GM23338 (cell line): ENCODE data around the gene BAAT. TPM values are rescaled to one million over a fixed set of nuclear protein-coding genes. Genes with fewer than 3 reads are reported as not detected.

Experiments used
- ATAC-seq: fragments of 200-7000 bp; cut with Tn5 transposase; 3 replicates; pipeline ENCODE4 v1.9.1; 2020
- DNase-seq: peaks from one replicate; pipeline ENCODE4 v3.0.0-alpha.2; 2015; ENCODE audit warnings: low spot score
- H2AFZ ChIP-seq: fragments of 200-600 bp; sonication (generic); 2 replicates; pipeline ENCODE4 v1.8.0; 2016; ENCODE audit warnings: antibody characterized with exemption, mild to moderate bottlenecking, moderate library complexity
- H3F3A ChIP-seq: fragments of 200-600 bp; sonication (generic); replicated peaks from 2 replicates; pipeline ENCODE4 v1.8.0; 2017; ENCODE audit warnings: antibody characterized with exemption, mixed run types, low read depth
- H3K27ac ChIP-seq: fragments of 200-600 bp; sonication (generic); 2 replicates; pipeline ENCODE4 v1.6.1; 2016; ENCODE audit warnings: low read depth
- H3K27me3 ChIP-seq: fragments of 200-600 bp; sonication (generic); 2 replicates; pipeline ENCODE4 v1.8.0; 2016; ENCODE audit warnings: mild to moderate bottlenecking, mixed run types, moderate library complexity; ENCODE audit not compliant: insufficient read depth
- H3K36me3 ChIP-seq: fragments of 200-600 bp; sonication (generic); 2 replicates; pipeline ENCODE4 v1.8.0; 2016; ENCODE audit warnings: mild to moderate bottlenecking; ENCODE audit not compliant: insufficient read depth
- H3K4me1 ChIP-seq: fragments of 200-600 bp; sonication (generic); 2 replicates; pipeline ENCODE4 v1.8.0; 2016; ENCODE audit warnings: mild to moderate bottlenecking, moderate library complexity; ENCODE audit not compliant: insufficient read depth
- H3K4me2 ChIP-seq: fragments of 200-600 bp; sonication (generic); 2 replicates; pipeline ENCODE4 v1.7.1; 2017; ENCODE audit warnings: mixed run types
- H3K4me3 ChIP-seq: fragments of 200-600 bp; sonication (generic); 2 replicates; pipeline ENCODE4 v1.6.1; 2016; ENCODE audit warnings: mixed run types
- H3K79me2 ChIP-seq: fragments of 200-600 bp; sonication (generic); replicated peaks from 2 replicates; pipeline ENCODE4 v1.8.0; 2017; ENCODE audit warnings: mild to moderate bottlenecking; ENCODE audit not compliant: insufficient read depth
- H3K9me2 ChIP-seq: fragments of 200-600 bp; sonication (generic); 2 replicates; pipeline ENCODE4 v1.8.0; 2017; ENCODE audit not compliant: insufficient read depth
- H4K20me1 ChIP-seq: fragments of 200-600 bp; sonication (generic); replicated peaks from 2 replicates; pipeline ENCODE4 v1.8.0; 2017; ENCODE audit warnings: mild to moderate bottlenecking; ENCODE audit not compliant: insufficient read depth
- H3K27ac Mint-ChIP-seq: 2 replicates; pipeline ENCODE4 v1.8.0; 2020; ENCODE audit warnings: inconsistent platforms, mild to moderate bottlenecking, moderate library complexity, mixed read lengths
- H3K27me3 Mint-ChIP-seq: 3 replicates; pipeline ENCODE4 v1.8.0; 2022; ENCODE audit warnings: low read depth, mild to moderate bottlenecking, moderate library complexity, mixed read lengths, inconsistent platforms; ENCODE audit not compliant: insufficient read depth, poor library complexity
- H3K36me3 Mint-ChIP-seq: 3 replicates; pipeline ENCODE4 v1.8.0; 2021; ENCODE audit warnings: low read depth, mild to moderate bottlenecking, inconsistent platforms, moderate library complexity, mixed read lengths
- H3K4me1 Mint-ChIP-seq: 3 replicates; pipeline ENCODE4 v1.8.0; 2020; ENCODE audit warnings: mild to moderate bottlenecking, inconsistent platforms, mixed read lengths
- H3K4me3 Mint-ChIP-seq: 3 replicates; pipeline ENCODE4 v1.8.0; 2021; ENCODE audit warnings: moderate library complexity, mild to moderate bottlenecking, inconsistent platforms, mixed read lengths
- H3K9me3 Mint-ChIP-seq: 3 replicates; pipeline ENCODE4 v1.8.0; 2020; ENCODE audit warnings: moderate library complexity, mild to moderate bottlenecking, inconsistent platforms, mixed read lengths
- CREB1 ChIP-seq: fragments of 250-450 bp; sonication (Bioruptor Pico); IDR thresholded peaks from 2 replicates; pipeline ENCODE4 v1.5.0; 2020; ENCODE audit warnings: low read depth, mild to moderate bottlenecking, moderate library complexity
- EZH2 ChIP-seq: fragments of 200-600 bp; sonication (generic); IDR thresholded peaks from one replicate; pipeline ENCODE4 v1.8.0; 2017; ENCODE audit warnings: antibody characterized with exemption, mild to moderate bottlenecking, low read depth; ENCODE audit not compliant: unreplicated experiment
- EZH2phosphoT487 ChIP-seq: fragments of 200-600 bp; sonication (generic); IDR thresholded peaks from one replicate; pipeline ENCODE4 v1.8.1; 2018; ENCODE audit warnings: antibody characterized with exemption; ENCODE audit not compliant: unreplicated experiment
- JUNB ChIP-seq: IDR thresholded peaks from one replicate; pipeline ENCODE4 v1.6.1; 2016; ENCODE audit warnings: antibody characterized with exemption; ENCODE audit not compliant: unreplicated experiment
- STAT1 ChIP-seq: IDR thresholded peaks from one replicate; pipeline ENCODE4 v1.6.1; 2016; ENCODE audit warnings: antibody characterized with exemption; ENCODE audit not compliant: unreplicated experiment
- ZNF114 ChIP-seq: fragments of 250-450 bp; sonication (Bioruptor Pico); IDR thresholded peaks from 2 replicates; pipeline ENCODE4 v1.5.0; 2020; ENCODE audit warnings: mild to moderate bottlenecking, moderate library complexity
- polyA plus RNA-seq: library from polyadenylated mRNA; unstranded; fragments of >200 nt; fragmentation: Nextera tagmentation; extraction: Ambion mirVana; gene quantifications from 2 replicates; pipeline ENCODE4 v1.2.1, GENCODE V29; 2016
- total RNA-seq: library from RNA; depleted of rRNA; stranded (reverse); fragments of >200 nt; shearing (Covaris generic); gene quantifications from 2 replicates; pipeline ENCODE4 v1.2.3, GENCODE V29; 2014
- TF ChIP-seq, protein P1 (sequence below), 2 experiments: fragments of 200-600 bp in 1 of 2; sonication (generic) in 1 of 2; conservative IDR thresholded peaks; 2 replicates each; pipeline versions ENCODE4 v1.5.1 to v1.6.1; 2016 to 2017; ENCODE audit warnings: antibody characterized with exemption in 2 of 2, low read depth in 2 of 2, mild to moderate bottlenecking in 2 of 2, moderate library complexity in 1 of 2
- TF ChIP-seq, protein P2 (sequence below): IDR thresholded peaks from one replicate; pipeline ENCODE4 v1.6.1; 2018; ENCODE audit warnings: antibody characterized with exemption; ENCODE audit not compliant: unreplicated experiment
- TF ChIP-seq, protein P3 (sequence below): IDR thresholded peaks from 2 replicates; pipeline ENCODE4 v1.6.1; 2016; ENCODE audit warnings: antibody characterized with exemption

BAAT gene
- total and polyA plus RNA-seq, 2 experiments from 2014 or later, result 0.08 to 0.14 TPM

DNA sequence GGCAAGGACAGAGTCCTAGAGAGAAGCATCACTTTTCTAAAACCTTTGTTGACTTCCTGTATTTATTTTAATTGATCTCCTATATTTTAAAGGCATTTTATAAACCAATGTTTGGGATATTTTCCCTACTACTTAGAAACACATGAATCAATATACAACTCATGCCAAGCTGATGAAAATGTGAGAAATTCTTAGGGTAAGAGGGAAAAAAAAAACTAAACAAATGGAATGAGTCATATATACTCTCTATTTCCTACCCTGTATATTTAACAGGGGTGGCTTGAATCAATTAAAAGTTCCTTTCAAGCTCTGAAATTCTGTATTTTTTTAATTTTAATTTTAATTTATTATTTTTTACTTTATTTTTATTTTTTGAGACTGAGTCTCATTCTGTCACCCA, 19.6 kb downstream of the BAAT start:
- Histone ChIP-seq H3K4me2 (no peak overlapping the region), H3K9me2 (0 out of 2 replicates have a peak, but pooled peaks cover 6% of the 10 kb centered on the region), H3K4me1 (no peaks in the 10 kb centered on the region), H3K27me3 (no peaks in the 10 kb centered on the region), H3K27ac (no peak overlapping the region), H3K36me3 (no peaks in the 10 kb centered on the region), H3K4me3 (no peak overlapping the region), H2AFZ (no peak overlapping the region), H3K79me2 (no peaks in the 10 kb centered on the region), H3F3A (no peaks in the 10 kb centered on the region), H4K20me1 (no peaks in the 10 kb centered on the region)
- H3K9me3 Mint-ChIP-seq, result no peaks in the 10 kb centered on the region
- DNase-seq, result no peak
- no peak overlapping the region for H3K4me3 Mint-ChIP-seq
- TF ChIP-seq EZH2phosphoT487 (no peak), EZH2 (no peak)
- TF ChIP-seq, protein P1, sequence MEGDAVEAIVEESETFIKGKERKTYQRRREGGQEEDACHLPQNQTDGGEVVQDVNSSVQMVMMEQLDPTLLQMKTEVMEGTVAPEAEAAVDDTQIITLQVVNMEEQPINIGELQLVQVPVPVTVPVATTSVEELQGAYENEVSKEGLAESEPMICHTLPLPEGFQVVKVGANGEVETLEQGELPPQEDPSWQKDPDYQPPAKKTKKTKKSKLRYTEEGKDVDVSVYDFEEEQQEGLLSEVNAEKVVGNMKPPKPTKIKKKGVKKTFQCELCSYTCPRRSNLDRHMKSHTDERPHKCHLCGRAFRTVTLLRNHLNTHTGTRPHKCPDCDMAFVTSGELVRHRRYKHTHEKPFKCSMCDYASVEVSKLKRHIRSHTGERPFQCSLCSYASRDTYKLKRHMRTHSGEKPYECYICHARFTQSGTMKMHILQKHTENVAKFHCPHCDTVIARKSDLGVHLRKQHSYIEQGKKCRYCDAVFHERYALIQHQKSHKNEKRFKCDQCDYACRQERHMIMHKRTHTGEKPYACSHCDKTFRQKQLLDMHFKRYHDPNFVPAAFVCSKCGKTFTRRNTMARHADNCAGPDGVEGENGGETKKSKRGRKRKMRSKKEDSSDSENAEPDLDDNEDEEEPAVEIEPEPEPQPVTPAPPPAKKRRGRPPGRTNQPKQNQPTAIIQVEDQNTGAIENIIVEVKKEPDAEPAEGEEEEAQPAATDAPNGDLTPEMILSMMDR (conservative IDR thresholded peaks at IDR 0.05; ENCODE audit: low read depth in 2 of 2), result no peak
- H3K4me1 Mint-ChIP-seq, result peaks cover 5% of the 10 kb centered on the region; the same call in 1 of the 3 replicates
- H3K27me3 Mint-ChIP-seq, result no peaks in the 10 kb centered on the region
- H3K27ac Mint-ChIP-seq, result no peak overlapping the region
- no peak for ATAC-seq
- no peaks in the 10 kb centered on the region for H3K36me3 Mint-ChIP-seq

DNA sequence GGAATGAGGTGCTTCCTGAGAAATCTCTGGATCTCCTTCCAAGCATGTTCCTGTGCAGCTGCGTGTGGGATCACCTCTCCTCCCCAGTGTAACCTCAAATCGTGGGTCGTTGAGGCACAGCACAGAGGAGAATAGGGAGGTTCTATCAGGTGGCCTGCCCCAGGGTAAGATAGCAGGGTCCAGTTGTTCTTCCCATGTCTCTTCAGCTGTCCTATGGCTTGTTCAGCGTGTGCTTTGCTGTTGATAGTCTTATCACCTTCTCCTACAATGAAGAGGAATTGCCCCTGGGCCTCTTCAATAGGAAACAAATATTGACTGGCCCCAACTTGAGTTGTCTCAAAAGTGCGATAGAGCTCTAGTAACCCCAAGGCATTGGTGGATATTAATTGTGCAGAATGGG, 22.4 kb downstream of the BAAT start:
- H3K27ac Mint-ChIP-seq, result no peak overlapping the region
- H3K4me1 Mint-ChIP-seq, result no peaks in the 10 kb centered on the region
- Histone ChIP-seq H3K9me2 (peaks cover 15% of the 10 kb centered on the region; the same call in 1 of the 2 replicates), H3K79me2 (no peaks in the 10 kb centered on the region), H3K36me3 (no peaks in the 10 kb centered on the region), H3K27ac (no peak overlapping the region), H3K27me3 (no peaks in the 10 kb centered on the region), H3F3A (no peaks in the 10 kb centered on the region), H3K4me1 (no peaks in the 10 kb centered on the region), H4K20me1 (no peaks in the 10 kb centered on the region), H3K4me2 (no peak overlapping the region), H2AFZ (no peak overlapping the region), H3K4me3 (no peak overlapping the region)
- DNase-seq, result no peak
- no peak for ATAC-seq
- no peak overlapping the region for H3K4me3 Mint-ChIP-seq
- no peaks in the 10 kb centered on the region for H3K9me3 Mint-ChIP-seq
- no peaks in the 10 kb centered on the region for H3K27me3 Mint-ChIP-seq
- no peaks in the 10 kb centered on the region for H3K36me3 Mint-ChIP-seq
- TF ChIP-seq ZNF114 (CRISPR knock-in tag) (no peak), STAT1 (no peak), CREB1 (CRISPR knock-in tag) (no peak), EZH2phosphoT487 (no peak), JUNB (no peak)
- TF ChIP-seq, protein P2, sequence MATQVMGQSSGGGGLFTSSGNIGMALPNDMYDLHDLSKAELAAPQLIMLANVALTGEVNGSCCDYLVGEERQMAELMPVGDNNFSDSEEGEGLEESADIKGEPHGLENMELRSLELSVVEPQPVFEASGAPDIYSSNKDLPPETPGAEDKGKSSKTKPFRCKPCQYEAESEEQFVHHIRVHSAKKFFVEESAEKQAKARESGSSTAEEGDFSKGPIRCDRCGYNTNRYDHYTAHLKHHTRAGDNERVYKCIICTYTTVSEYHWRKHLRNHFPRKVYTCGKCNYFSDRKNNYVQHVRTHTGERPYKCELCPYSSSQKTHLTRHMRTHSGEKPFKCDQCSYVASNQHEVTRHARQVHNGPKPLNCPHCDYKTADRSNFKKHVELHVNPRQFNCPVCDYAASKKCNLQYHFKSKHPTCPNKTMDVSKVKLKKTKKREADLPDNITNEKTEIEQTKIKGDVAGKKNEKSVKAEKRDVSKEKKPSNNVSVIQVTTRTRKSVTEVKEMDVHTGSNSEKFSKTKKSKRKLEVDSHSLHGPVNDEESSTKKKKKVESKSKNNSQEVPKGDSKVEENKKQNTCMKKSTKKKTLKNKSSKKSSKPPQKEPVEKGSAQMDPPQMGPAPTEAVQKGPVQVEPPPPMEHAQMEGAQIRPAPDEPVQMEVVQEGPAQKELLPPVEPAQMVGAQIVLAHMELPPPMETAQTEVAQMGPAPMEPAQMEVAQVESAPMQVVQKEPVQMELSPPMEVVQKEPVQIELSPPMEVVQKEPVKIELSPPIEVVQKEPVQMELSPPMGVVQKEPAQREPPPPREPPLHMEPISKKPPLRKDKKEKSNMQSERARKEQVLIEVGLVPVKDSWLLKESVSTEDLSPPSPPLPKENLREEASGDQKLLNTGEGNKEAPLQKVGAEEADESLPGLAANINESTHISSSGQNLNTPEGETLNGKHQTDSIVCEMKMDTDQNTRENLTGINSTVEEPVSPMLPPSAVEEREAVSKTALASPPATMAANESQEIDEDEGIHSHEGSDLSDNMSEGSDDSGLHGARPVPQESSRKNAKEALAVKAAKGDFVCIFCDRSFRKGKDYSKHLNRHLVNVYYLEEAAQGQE, result no peak
- TF ChIP-seq, protein P1 (conservative IDR thresholded peaks at IDR 0.05; ENCODE audit: low read depth in 2 of 2), result no peak
- TF ChIP-seq, protein P3, sequence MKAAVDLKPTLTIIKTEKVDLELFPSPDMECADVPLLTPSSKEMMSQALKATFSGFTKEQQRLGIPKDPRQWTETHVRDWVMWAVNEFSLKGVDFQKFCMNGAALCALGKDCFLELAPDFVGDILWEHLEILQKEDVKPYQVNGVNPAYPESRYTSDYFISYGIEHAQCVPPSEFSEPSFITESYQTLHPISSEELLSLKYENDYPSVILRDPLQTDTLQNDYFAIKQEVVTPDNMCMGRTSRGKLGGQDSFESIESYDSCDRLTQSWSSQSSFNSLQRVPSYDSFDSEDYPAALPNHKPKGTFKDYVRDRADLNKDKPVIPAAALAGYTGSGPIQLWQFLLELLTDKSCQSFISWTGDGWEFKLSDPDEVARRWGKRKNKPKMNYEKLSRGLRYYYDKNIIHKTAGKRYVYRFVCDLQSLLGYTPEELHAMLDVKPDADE, result no peak
